ENCODE data around the gene OSBP. TPM values are rescaled to one million over a fixed set of nuclear protein-coding genes. Genes with fewer than 3 reads are reported as not detected.

Gene OSBP
- total RNA-seq, 1 donor from 2014 or later: 38.0 TPM

DNA sequence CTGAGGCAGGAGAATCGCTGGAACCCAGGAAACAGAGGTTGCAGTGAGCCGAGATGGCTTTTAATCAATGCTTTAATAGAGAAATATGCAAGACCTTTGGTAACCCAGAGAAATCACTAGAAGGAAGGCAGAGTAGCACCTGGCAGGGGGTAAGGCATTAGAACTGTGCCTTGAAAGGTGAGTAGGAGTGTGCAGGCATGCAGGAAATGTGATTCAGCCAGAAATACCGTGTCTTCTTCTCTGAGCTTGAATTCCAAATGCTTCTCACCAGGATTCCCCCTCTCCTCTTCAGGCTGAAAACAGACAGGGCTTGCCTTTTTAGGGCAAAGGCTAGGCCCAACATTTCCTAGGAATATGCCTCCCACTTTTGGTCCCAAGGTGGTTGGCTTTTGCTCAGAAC is 53.3 kb downstream of the OSBP start:
- no peak for DNase-seq
- no peaks in the 10 kb centered on the region for H3K9me3 Mint-ChIP-seq
- peaks cover 3% of the 10 kb centered on the region for H3K27me3 Mint-ChIP-seq
- POLR2A ChIA-PET: interaction anchor here (0.7 kb wide), 1 partner anchor 11 kb away, joined by 4 read pairs; no protein-coding TSS in a partner anchor
- peaks cover 5% of the 10 kb centered on the region for H3K36me3 Mint-ChIP-seq (ENCODE audit: low read depth)
- intact Hi-C loops (cut with micrococcal nuclease): no loop called here
- peaks cover 36% of the 10 kb centered on the region for H3K4me1 Mint-ChIP-seq
- TF ChIP-seq, protein P1, sequence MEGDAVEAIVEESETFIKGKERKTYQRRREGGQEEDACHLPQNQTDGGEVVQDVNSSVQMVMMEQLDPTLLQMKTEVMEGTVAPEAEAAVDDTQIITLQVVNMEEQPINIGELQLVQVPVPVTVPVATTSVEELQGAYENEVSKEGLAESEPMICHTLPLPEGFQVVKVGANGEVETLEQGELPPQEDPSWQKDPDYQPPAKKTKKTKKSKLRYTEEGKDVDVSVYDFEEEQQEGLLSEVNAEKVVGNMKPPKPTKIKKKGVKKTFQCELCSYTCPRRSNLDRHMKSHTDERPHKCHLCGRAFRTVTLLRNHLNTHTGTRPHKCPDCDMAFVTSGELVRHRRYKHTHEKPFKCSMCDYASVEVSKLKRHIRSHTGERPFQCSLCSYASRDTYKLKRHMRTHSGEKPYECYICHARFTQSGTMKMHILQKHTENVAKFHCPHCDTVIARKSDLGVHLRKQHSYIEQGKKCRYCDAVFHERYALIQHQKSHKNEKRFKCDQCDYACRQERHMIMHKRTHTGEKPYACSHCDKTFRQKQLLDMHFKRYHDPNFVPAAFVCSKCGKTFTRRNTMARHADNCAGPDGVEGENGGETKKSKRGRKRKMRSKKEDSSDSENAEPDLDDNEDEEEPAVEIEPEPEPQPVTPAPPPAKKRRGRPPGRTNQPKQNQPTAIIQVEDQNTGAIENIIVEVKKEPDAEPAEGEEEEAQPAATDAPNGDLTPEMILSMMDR (IDR thresholded peaks at IDR 0.05): no peak
- H3K4me3 Mint-ChIP-seq: no peak overlapping the region
- CTCF ChIA-PET: interaction anchor here (2.0 kb wide), 1 partner anchor 25 kb away, joined by 8 read pairs; no protein-coding TSS in a partner anchor
- no peak for ATAC-seq (ENCODE audit: low read depth)
- no peak overlapping the region for H3K27ac Mint-ChIP-seq

DNA sequence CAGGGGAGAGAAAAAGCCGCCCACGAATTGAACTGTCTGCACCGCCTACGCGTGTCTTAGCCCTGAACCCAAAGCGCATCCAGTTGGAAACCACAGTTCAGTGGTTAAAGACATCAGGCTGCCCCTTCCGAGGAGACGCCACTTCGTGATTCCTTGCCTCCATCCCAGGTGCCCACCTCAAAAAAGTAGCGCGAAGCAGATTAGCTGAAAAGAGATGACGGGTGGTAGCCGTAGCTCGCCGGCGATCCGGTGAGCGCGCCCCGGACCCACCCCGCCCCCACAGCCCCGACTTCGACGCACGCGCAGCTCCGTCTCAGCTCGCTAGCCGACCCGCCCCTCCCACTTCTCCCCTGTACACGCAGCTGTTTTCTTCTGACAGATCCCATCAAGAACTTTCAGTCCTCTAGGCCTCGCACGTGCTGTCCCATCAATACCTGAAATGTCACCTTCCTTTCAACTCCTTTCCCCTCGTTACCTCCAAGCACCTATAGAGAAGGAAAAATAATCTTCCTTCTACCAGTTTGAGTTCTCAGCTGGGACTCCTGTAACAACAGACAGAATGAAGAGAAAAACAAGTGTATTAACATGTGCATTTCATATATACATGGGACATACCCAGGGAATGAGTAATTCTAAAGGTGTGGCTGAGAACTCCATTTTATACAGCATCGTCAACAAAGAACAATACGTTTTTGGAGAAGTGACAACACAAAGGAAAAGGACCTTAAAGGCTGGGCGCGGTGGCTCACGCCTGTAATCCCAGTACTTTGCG is 54.7 kb downstream of the OSBP start:
- Mint-ChIP-seq H3K4me3 (peak overlapping the region; percentile 92), H3K27ac (peak overlapping the region; percentile 91), H3K27me3 (peaks cover 3% of the 10 kb centered on the region), H3K4me1 (peaks cover 43% of the 10 kb centered on the region), H3K9me3 (no peaks in the 10 kb centered on the region), H3K36me3 (ENCODE audit: low read depth) (peaks cover 5% of the 10 kb centered on the region)
- CTCF ChIA-PET: interaction anchor here (2.0 kb wide), 1 partner anchor 24 kb away, joined by 8 read pairs; no protein-coding TSS in a partner anchor
- peak; percentile 78 for ATAC-seq (ENCODE audit: low read depth)
- DNase-seq: peak; percentile 62
- intact Hi-C loops (cut with micrococcal nuclease): loop anchor here (1.0 to 2.0 kb wide), 4 partner anchors 10 to 348 kb away; partner anchors contain the start of genes MPEG1 and OSBP
- POLR2A ChIA-PET: interaction anchor here (0.6 to 3.2 kb wide), 7 partner anchors 10 to 983 kb away, joined by 3 to 19 read pairs (median 3); partner anchors contain the start of genes OSBP and PATL1
- TF ChIP-seq, protein P1 (IDR thresholded peaks at IDR 0.05): no peak

DNA sequence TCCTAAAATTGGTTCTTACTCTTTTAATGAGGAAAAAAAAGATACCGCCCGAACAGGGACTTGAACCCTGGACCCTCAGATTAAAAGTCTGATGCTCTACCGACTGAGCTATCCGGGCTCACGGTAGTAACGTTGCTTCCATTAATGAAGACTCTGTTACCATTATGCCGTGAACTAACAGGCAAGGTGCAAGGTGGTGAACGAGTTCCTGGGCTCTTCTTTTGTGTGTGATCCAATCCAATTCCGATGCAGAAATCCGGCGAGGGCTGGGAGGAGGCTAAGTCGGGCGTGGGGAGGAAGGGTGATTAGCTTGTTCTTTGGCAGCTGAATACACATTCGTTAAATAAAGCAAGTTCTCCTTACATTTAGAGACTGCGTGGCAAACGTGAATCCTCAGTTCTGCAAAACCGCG is 55.3 kb downstream of the OSBP start:
- no peak for DNase-seq
- ChIA-PET POLR2A (interaction anchor here (0.6 to 3.2 kb wide), 5 partner anchors 9 to 983 kb away, joined by 3 to 19 read pairs (median 13); partner anchors contain the start of genes OSBP and PATL1), CTCF (interaction anchor here (2.0 kb wide), 1 partner anchor 23 kb away, joined by 8 read pairs; no protein-coding TSS in a partner anchor)
- no peaks in the 10 kb centered on the region for H3K9me3 Mint-ChIP-seq
- peaks cover 3% of the 10 kb centered on the region for H3K27me3 Mint-ChIP-seq
- peak overlapping the region; percentile 92 for H3K4me3 Mint-ChIP-seq
- H3K36me3 Mint-ChIP-seq (ENCODE audit: low read depth): peaks cover 5% of the 10 kb centered on the region
- ATAC-seq (ENCODE audit: low read depth): peak; percentile 44
- peaks cover 47% of the 10 kb centered on the region for H3K4me1 Mint-ChIP-seq
- intact Hi-C loops (cut with micrococcal nuclease): loop anchor here (1.0 to 2.0 kb wide), 3 partner anchors 9 to 347 kb away; partner anchors contain the start of gene MPEG1
- peak overlapping the region; percentile 91 for H3K27ac Mint-ChIP-seq
- TF ChIP-seq, protein P1 (IDR thresholded peaks at IDR 0.05): no peak

DNA sequence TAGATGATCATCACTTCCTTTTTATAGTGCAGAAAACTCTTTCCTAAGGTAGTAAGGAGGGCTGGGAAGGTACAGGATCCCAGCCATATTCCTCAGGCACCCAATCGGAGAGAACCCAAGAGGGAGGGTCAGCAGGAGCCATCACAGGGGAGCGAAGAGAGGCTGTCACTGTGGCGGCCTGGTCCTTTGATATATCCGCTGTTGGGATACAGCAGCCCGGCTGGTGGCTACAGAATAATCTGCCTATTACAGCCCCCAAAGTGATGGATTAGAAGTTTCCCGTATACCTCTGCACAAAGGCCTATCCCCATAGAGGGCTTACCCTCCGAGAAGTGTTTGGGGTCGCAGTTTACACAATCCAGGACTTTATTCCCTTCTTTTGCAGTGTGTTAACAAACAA is 55.7 kb downstream of the OSBP start:
- TF ChIP-seq, protein P1 (IDR thresholded peaks at IDR 0.05): no peak
- peaks cover 5% of the 10 kb centered on the region for H3K36me3 Mint-ChIP-seq (ENCODE audit: low read depth)
- ChIA-PET POLR2A (interaction anchor here (2.2 to 3.2 kb wide), 2 partner anchors 9 to 56 kb away, joined by 16 to 19 read pairs; partner anchors contain the start of gene OSBP), CTCF (no interaction called here)
- DNase-seq: no peak
- intact Hi-C loops (cut with micrococcal nuclease): loop anchor here (1.0 to 10.0 kb wide), 5 partner anchors 9 to 1895 kb away; partner anchors contain the start of genes DTX4, MPEG1 and ZDHHC5
- H3K9me3 Mint-ChIP-seq: no peaks in the 10 kb centered on the region
- no peak for ATAC-seq (ENCODE audit: low read depth)
- H3K27me3 Mint-ChIP-seq: peaks cover 3% of the 10 kb centered on the region
- peak overlapping the region; percentile 92 for H3K4me3 Mint-ChIP-seq
- peaks cover 47% of the 10 kb centered on the region for H3K4me1 Mint-ChIP-seq
- peak overlapping the region; percentile 91 for H3K27ac Mint-ChIP-seq

DNA sequence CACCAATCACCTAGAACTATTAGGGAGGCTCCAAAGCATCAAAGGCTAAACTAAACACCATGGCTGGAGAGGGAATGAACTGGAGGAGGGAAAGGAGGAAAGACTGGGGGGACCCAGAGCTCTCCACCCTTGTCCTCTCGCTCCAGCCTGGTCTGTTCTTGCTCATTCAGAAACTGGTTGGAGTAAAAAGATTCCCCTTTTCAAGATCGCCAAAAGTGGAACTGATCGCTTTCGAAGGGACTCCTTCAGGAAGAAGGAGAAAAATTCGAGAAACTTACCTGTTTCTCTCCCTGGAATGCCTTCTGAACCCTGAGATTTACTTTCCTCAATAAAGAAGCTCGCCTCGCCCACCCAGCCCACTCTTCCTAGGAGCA is 57.3 kb downstream of the OSBP start:
- POLR2A ChIA-PET: interaction anchor here (3.2 kb wide), 1 partner anchor 58 kb away, joined by 16 read pairs; the partner anchor contains the start of gene OSBP

More for the DNA sequence above, 57.3 kb downstream of the OSBP start:
- intact Hi-C loops (cut with micrococcal nuclease): loop anchor here (10.0 kb wide), 2 partner anchors 383 to 1893 kb away; partner anchors contain the start of genes DTX4 and ZDHHC5
- Mint-ChIP-seq H3K4me3 (peak overlapping the region; percentile 72), H3K36me3 (ENCODE audit: low read depth) (peaks cover 5% of the 10 kb centered on the region), H3K9me3 (no peaks in the 10 kb centered on the region), H3K27ac (peak overlapping the region; percentile 30), H3K4me1 (peaks cover 53% of the 10 kb centered on the region), H3K27me3 (peaks cover 3% of the 10 kb centered on the region)
- no peak for DNase-seq
- CTCF ChIA-PET: no interaction called here
- no peak for ATAC-seq (ENCODE audit: low read depth)
- TF ChIP-seq, protein P1 (IDR thresholded peaks at IDR 0.05): no peak
